GM23338 (cell line): ENCODE data around the gene HIF1AN. TPM values are rescaled to one million over a fixed set of nuclear protein-coding genes. Genes with fewer than 3 reads are reported as not detected.

Experiments used
- ATAC-seq: fragments of 200-7000 bp; cut with Tn5 transposase; 3 replicates; pipeline ENCODE4 v1.9.1; 2020
- DNase-seq: peaks from one replicate; pipeline ENCODE4 v3.0.0-alpha.2; 2015; ENCODE audit warnings: low spot score
- H2AFZ ChIP-seq: fragments of 200-600 bp; sonication (generic); 2 replicates; pipeline ENCODE4 v1.8.0; 2016; ENCODE audit warnings: antibody characterized with exemption, mild to moderate bottlenecking, moderate library complexity
- H3F3A ChIP-seq: fragments of 200-600 bp; sonication (generic); replicated peaks from 2 replicates; pipeline ENCODE4 v1.8.0; 2017; ENCODE audit warnings: antibody characterized with exemption, mixed run types, low read depth
- H3K27ac ChIP-seq: fragments of 200-600 bp; sonication (generic); 2 replicates; pipeline ENCODE4 v1.6.1; 2016; ENCODE audit warnings: low read depth
- H3K27me3 ChIP-seq: fragments of 200-600 bp; sonication (generic); 2 replicates; pipeline ENCODE4 v1.8.0; 2016; ENCODE audit warnings: mild to moderate bottlenecking, mixed run types, moderate library complexity; ENCODE audit not compliant: insufficient read depth
- H3K36me3 ChIP-seq: fragments of 200-600 bp; sonication (generic); 2 replicates; pipeline ENCODE4 v1.8.0; 2016; ENCODE audit warnings: mild to moderate bottlenecking; ENCODE audit not compliant: insufficient read depth
- H3K4me1 ChIP-seq: fragments of 200-600 bp; sonication (generic); 2 replicates; pipeline ENCODE4 v1.8.0; 2016; ENCODE audit warnings: mild to moderate bottlenecking, moderate library complexity; ENCODE audit not compliant: insufficient read depth
- H3K4me2 ChIP-seq: fragments of 200-600 bp; sonication (generic); 2 replicates; pipeline ENCODE4 v1.7.1; 2017; ENCODE audit warnings: mixed run types
- H3K4me3 ChIP-seq: fragments of 200-600 bp; sonication (generic); 2 replicates; pipeline ENCODE4 v1.6.1; 2016; ENCODE audit warnings: mixed run types
- H3K79me2 ChIP-seq: fragments of 200-600 bp; sonication (generic); replicated peaks from 2 replicates; pipeline ENCODE4 v1.8.0; 2017; ENCODE audit warnings: mild to moderate bottlenecking; ENCODE audit not compliant: insufficient read depth
- H3K9me2 ChIP-seq: fragments of 200-600 bp; sonication (generic); 2 replicates; pipeline ENCODE4 v1.8.0; 2017; ENCODE audit not compliant: insufficient read depth
- H4K20me1 ChIP-seq: fragments of 200-600 bp; sonication (generic); replicated peaks from 2 replicates; pipeline ENCODE4 v1.8.0; 2017; ENCODE audit warnings: mild to moderate bottlenecking; ENCODE audit not compliant: insufficient read depth
- H3K27ac Mint-ChIP-seq: 2 replicates; pipeline ENCODE4 v1.8.0; 2020; ENCODE audit warnings: inconsistent platforms, mild to moderate bottlenecking, moderate library complexity, mixed read lengths
- H3K27me3 Mint-ChIP-seq: 3 replicates; pipeline ENCODE4 v1.8.0; 2022; ENCODE audit warnings: low read depth, mild to moderate bottlenecking, moderate library complexity, mixed read lengths, inconsistent platforms; ENCODE audit not compliant: insufficient read depth, poor library complexity
- H3K36me3 Mint-ChIP-seq: 3 replicates; pipeline ENCODE4 v1.8.0; 2021; ENCODE audit warnings: low read depth, mild to moderate bottlenecking, inconsistent platforms, moderate library complexity, mixed read lengths
- H3K4me1 Mint-ChIP-seq: 3 replicates; pipeline ENCODE4 v1.8.0; 2020; ENCODE audit warnings: mild to moderate bottlenecking, inconsistent platforms, mixed read lengths
- H3K4me3 Mint-ChIP-seq: 3 replicates; pipeline ENCODE4 v1.8.0; 2021; ENCODE audit warnings: moderate library complexity, mild to moderate bottlenecking, inconsistent platforms, mixed read lengths
- H3K9me3 Mint-ChIP-seq: 3 replicates; pipeline ENCODE4 v1.8.0; 2020; ENCODE audit warnings: moderate library complexity, mild to moderate bottlenecking, inconsistent platforms, mixed read lengths
- CREB1 ChIP-seq: fragments of 250-450 bp; sonication (Bioruptor Pico); IDR thresholded peaks from 2 replicates; pipeline ENCODE4 v1.5.0; 2020; ENCODE audit warnings: low read depth, mild to moderate bottlenecking, moderate library complexity
- CTCF ChIP-seq, 2 experiments: fragments of 200-600 bp in 1 of 2; sonication (generic) in 1 of 2; conservative IDR thresholded peaks; 2 replicates each; pipeline versions ENCODE4 v1.5.1 to v1.6.1; 2016 to 2017; ENCODE audit warnings: antibody characterized with exemption in 2 of 2, low read depth in 2 of 2, mild to moderate bottlenecking in 2 of 2, moderate library complexity in 1 of 2
- POLR2AphosphoS5 ChIP-seq: IDR thresholded peaks from 2 replicates; pipeline ENCODE4 v1.6.1; 2016; ENCODE audit warnings: antibody characterized with exemption, low read depth
- ZNF462 ChIP-seq: fragments of 250-450 bp; sonication (Bioruptor Pico); IDR thresholded peaks from 2 replicates; pipeline ENCODE4 v1.5.0; 2020; ENCODE audit warnings: mild to moderate bottlenecking, moderate library complexity
- polyA plus RNA-seq: library from polyadenylated mRNA; unstranded; fragments of >200 nt; fragmentation: Nextera tagmentation; extraction: Ambion mirVana; gene quantifications from 2 replicates; pipeline ENCODE4 v1.2.1, GENCODE V29; 2016
- total RNA-seq: library from RNA; depleted of rRNA; stranded (reverse); fragments of >200 nt; shearing (Covaris generic); gene quantifications from 2 replicates; pipeline ENCODE4 v1.2.3, GENCODE V29; 2014

HIF1AN gene
- total and polyA plus RNA-seq, 2 experiments from 2014 or later: 9.9 to 26.3 TPM

- ATAC-seq (peak; percentile 88), DNase-seq (peak; percentile 75)
- Mint-ChIP-seq H3K36me3 (no peaks in the 10 kb centered on the region), H3K9me3 (no peaks in the 10 kb centered on the region; the same call in 2 of the 3 replicates), H3K27me3 (peaks cover 19% of the 10 kb centered on the region), H3K4me3 (no peak overlapping the region), H3K27ac (no peak overlapping the region), H3K4me1 (no peaks in the 10 kb centered on the region; the same call in 2 of the 3 replicates)
- TF ChIP-seq CREB1 (CRISPR knock-in tag) (no peak), CTCF (conservative IDR thresholded peaks at IDR 0.05; ENCODE audit: low read depth in 2 of 2) (peak; percentile 84 to 97), POLR2AphosphoS5 (peak; percentile 51), ZNF462 (no peak)
- H3K4me1 ChIP-seq: no peaks in the 10 kb centered on the region
- no peak overlapping the region for H3K27ac ChIP-seq
- peak overlapping the region; percentile 85 for H3K4me3 ChIP-seq
- H3K79me2 ChIP-seq: no peaks in the 10 kb centered on the region
- no peaks in the 10 kb centered on the region for H3F3A ChIP-seq
- peaks cover 27% of the 10 kb centered on the region for H3K27me3 ChIP-seq
- no peaks in the 10 kb centered on the region for H3K9me2 ChIP-seq
- H2AFZ ChIP-seq: peak overlapping the region; percentile 96
- no peaks in the 10 kb centered on the region for H4K20me1 ChIP-seq
- peak overlapping the region; percentile 84 for H3K4me2 ChIP-seq
- H3K36me3 ChIP-seq: no peaks in the 10 kb centered on the region
Measured at GRCh38 chr10:100569687-100570481, 34.1 kb downstream of the HIF1AN start.
